Measurements from ENCODE around the gene GARS1. TPM values are rescaled to one million over a fixed set of nuclear protein-coding genes. Genes with fewer than 3 reads are reported as not detected.

The GARS1 gene
- total and polyA plus RNA-seq, 9 of the 15 experiments (the other 6 are each of a cell fraction or from before 2014, with no cell fraction given), result 142 to 769 (median 272) TPM

DNA sequence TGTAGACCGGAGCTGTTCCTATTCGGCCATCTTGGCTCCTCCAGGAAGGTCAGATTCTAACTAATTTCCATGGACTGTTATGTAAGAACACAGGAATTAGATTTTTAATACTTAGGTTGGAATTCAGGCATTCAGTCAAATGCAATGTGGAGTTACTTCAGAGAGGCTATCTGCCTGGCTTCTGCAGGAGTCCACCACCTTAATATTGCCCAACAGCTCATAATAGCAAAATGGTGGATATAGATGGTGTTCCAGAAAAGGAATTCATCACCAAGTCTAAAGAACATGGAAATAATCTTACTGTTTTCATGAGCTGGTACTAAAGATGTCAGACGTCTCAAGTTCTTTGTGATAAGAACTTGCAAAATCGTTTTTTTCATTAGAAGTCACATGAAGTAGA, 48.1 kb downstream of the GARS1 start:
- ATAC-seq (peak; percentile 11; the same call in 2 of the 3 replicates), FAIRE-seq (no peak), DNase-seq (ENCODE audit: extremely low read depth in 1 of 4, low spot score in 3 of 4) (no peak)
- no peak overlapping the region for H3K9ac ChIP-seq (ENCODE audit: insufficient read depth in 1 of 2, low read depth in 2 of 2, low read length in 2 of 2)
- no peak overlapping the region for H2AFZ ChIP-seq (ENCODE audit: low read depth, low read length)
- no TSS peak for BruUV-seq (replicated peaks)
- H3K4me3 ChIP-seq, result no peak overlapping the region
- ChIA-PET POLR2A (interaction anchor here (0.9 to 2.1 kb wide), 2 partner anchors 11 kb away, joined by 4 to 15 read pairs; no protein-coding TSS in a partner anchor), CTCF (ENCODE audit: low intra/inter-chr PET ratio) (no interaction called here)
- no peak overlapping the region for H3K4me2 ChIP-seq (ENCODE audit: insufficient read depth, low read length)
- no peaks in the 10 kb centered on the region for H3K79me2 ChIP-seq (ENCODE audit: control insufficient read depth, insufficient read depth, low read length)
- H3K27ac ChIP-seq (ENCODE audit: extremely low read depth, low read depth, low read length), result no peak overlapping the region
- no peaks in the 10 kb centered on the region; the same call in 1 of the 2 replicates for H4K20me1 ChIP-seq (replicated peaks; ENCODE audit: control insufficient read depth, insufficient read depth, low read length)
- H3K27me3 ChIP-seq (ENCODE audit: control insufficient read depth in 2 of 2, insufficient read depth in 2 of 2, low read length in 2 of 2), result no peaks in the 10 kb centered on the region
- H3K4me1 ChIP-seq (replicated peaks in 1 of 2; ENCODE audit: control insufficient read depth in 2 of 2, insufficient read depth in 2 of 2, low read length in 2 of 2), result no peaks in the 10 kb centered on the region; a peak in 1 of 5 replicates
- 60% methylated on average over 4 of the region's 4 CpGs for WGBS (ENCODE audit: insufficient coverage, low coverage, missing lambda C conversion rate)
- H3K9me1 ChIP-seq (ENCODE audit: control insufficient read depth, insufficient read depth, low read length), result no peaks in the 10 kb centered on the region
- intact Hi-C loops (cut with micrococcal nuclease) (no loop called here), in situ Hi-C loops (cut with MboI) (no loop called here)
- H3K9me3 ChIP-seq (replicated peaks; ENCODE audit: control insufficient read depth, insufficient read depth, low read depth, low read length), result no peaks in the 10 kb centered on the region
- H3K36me3 ChIP-seq (ENCODE audit: control insufficient read depth, insufficient read depth, low read length), result peaks cover 13% of the 10 kb centered on the region; the same call in 2 of the 3 replicates
- TF ChIP-seq, protein P1, sequence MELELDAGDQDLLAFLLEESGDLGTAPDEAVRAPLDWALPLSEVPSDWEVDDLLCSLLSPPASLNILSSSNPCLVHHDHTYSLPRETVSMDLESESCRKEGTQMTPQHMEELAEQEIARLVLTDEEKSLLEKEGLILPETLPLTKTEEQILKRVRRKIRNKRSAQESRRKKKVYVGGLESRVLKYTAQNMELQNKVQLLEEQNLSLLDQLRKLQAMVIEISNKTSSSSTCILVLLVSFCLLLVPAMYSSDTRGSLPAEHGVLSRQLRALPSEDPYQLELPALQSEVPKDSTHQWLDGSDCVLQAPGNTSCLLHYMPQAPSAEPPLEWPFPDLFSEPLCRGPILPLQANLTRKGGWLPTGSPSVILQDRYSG (tag; conservative IDR thresholded peaks at IDR 0.05; ENCODE audit: low read depth), result no peak
- TF ChIP-seq ZNF436 (CRISPR knock-in tag; IDR thresholded peaks at IDR 0.05) (no peak), KAT7 (CRISPR knock-in tag; IDR thresholded peaks at IDR 0.05; ENCODE audit: borderline replicate concordance) (no peak), ZNF316 (IDR thresholded peaks at IDR 0.05) (no peak), MAFG (tag; conservative IDR thresholded peaks at IDR 0.05) (no peak), NR4A1 (CRISPR knock-in tag; IDR thresholded peaks at IDR 0.05) (no peak), NR4A1 (tag; IDR thresholded peaks at IDR 0.05) (no peak), MBD2 (IDR thresholded peaks at IDR 0.05; ENCODE audit: borderline replicate concordance, low read depth) (no peak), CBFA2T3 (IDR thresholded peaks at IDR 0.05) (no peak), STAG1 (CRISPR knock-in tag; IDR thresholded peaks at IDR 0.05; ENCODE audit: borderline replicate concordance) (no peak), OTX1 (CRISPR knock-in tag; IDR thresholded peaks at IDR 0.05) (no peak), POLR3G (IDR thresholded peaks at IDR 0.05; ENCODE audit: extremely low read depth, insufficient read length, insufficient replicate concordance) (no peak), PTTG1 (tag; IDR thresholded peaks at IDR 0.05; ENCODE audit: low read depth) (no peak), BCL6 (CRISPR knock-in tag; IDR thresholded peaks at IDR 0.05) (no peak)
- TF ChIP-seq, protein P2, sequence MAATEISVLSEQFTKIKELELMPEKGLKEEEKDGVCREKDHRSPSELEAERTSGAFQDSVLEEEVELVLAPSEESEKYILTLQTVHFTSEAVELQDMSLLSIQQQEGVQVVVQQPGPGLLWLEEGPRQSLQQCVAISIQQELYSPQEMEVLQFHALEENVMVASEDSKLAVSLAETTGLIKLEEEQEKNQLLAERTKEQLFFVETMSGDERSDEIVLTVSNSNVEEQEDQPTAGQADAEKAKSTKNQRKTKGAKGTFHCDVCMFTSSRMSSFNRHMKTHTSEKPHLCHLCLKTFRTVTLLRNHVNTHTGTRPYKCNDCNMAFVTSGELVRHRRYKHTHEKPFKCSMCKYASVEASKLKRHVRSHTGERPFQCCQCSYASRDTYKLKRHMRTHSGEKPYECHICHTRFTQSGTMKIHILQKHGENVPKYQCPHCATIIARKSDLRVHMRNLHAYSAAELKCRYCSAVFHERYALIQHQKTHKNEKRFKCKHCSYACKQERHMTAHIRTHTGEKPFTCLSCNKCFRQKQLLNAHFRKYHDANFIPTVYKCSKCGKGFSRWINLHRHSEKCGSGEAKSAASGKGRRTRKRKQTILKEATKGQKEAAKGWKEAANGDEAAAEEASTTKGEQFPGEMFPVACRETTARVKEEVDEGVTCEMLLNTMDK (IDR thresholded peaks at IDR 0.05; ENCODE audit: borderline replicate concordance, insufficient read depth, low read depth, low read length, poor library complexity, severe bottlenecking), result no peak
- TF ChIP-seq, protein P3, sequence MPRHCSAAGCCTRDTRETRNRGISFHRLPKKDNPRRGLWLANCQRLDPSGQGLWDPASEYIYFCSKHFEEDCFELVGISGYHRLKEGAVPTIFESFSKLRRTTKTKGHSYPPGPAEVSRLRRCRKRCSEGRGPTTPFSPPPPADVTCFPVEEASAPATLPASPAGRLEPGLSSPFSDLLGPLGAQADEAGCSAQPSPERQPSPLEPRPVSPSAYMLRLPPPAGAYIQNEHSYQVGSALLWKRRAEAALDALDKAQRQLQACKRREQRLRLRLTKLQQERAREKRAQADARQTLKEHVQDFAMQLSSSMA (CRISPR knock-in tag; IDR thresholded peaks at IDR 0.05), result no peak
- TF ChIP-seq, protein P4, sequence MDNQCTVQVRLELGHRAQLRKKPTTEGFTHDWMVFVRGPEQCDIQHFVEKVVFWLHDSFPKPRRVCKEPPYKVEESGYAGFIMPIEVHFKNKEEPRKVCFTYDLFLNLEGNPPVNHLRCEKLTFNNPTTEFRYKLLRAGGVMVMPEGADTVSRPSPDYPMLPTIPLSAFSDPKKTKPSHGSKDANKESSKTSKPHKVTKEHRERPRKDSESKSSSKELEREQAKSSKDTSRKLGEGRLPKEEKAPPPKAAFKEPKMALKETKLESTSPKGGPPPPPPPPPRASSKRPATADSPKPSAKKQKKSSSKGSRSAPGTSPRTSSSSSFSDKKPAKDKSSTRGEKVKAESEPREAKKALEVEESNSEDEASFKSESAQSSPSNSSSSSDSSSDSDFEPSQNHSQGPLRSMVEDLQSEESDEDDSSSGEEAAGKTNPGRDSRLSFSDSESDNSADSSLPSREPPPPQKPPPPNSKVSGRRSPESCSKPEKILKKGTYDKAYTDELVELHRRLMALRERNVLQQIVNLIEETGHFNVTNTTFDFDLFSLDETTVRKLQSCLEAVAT (IDR thresholded peaks at IDR 0.05), result no peak
- TF ChIP-seq, protein P5, sequence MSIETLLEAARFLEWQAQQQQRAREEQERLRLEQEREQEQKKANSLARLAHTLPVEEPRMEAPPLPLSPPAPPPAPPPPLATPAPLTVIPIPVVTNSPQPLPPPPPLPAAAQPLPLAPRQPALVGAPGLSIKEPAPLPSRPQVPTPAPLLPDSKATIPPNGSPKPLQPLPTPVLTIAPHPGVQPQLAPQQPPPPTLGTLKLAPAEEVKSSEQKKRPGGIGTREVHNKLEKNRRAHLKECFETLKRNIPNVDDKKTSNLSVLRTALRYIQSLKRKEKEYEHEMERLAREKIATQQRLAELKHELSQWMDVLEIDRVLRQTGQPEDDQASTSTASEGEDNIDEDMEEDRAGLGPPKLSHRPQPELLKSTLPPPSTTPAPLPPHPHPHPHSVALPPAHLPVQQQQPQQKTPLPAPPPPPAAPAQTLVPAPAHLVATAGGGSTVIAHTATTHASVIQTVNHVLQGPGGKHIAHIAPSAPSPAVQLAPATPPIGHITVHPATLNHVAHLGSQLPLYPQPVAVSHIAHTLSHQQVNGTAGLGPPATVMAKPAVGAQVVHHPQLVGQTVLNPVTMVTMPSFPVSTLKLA (conservative IDR thresholded peaks at IDR 0.05), result no peak
